ENCODE measurements around the gene DAB1. TPM values are rescaled to one million over a fixed set of nuclear protein-coding genes. Genes with fewer than 3 reads are reported as not detected.

The DAB1 gene
- total RNA-seq, 1 experiment from 2014 or later = not detected

DNA sequence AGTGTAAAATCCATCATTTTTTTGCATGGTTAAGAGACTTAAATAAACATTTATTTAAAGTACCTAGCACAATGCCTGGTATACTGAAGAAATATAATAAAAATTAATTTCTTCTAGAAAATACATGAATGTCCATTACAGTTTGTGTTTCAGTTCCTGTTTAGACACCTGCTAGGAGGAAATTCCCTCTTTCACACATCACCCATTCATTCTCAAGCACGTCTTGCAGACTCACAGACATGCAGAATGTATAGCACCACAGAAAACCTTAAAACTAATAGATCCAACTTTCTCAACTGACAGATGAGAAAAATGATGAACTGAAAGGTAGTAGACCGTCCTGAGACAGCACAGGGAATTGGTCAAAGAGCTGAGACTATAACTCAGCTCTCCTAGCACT is 285.9 kb downstream of the DAB1 start:
- in situ Hi-C loops (cut with HindIII; ENCODE audit: low pct_unique_long_range_greater_than_20kb, low sequenced_read_pairs) = no loop called here

DNA sequence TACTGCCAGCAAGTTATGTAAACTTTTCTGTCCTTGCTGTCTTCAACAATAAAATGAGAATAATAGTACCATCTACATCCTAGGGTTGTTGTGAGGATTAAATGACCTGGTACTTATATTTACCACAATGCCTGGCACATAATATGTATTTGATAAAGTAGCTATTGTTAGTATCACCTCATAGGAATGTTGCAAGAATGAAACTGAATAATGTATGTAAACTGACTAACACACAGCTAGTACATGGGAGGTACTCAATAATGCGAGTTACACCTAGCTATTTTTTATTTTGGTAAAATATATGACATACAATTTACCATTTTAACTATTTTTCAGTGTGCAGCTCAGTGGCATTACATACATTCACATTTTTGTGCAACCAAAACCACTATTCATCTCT is 289.1 kb downstream of the DAB1 start:
- no peak for DNase-seq (ENCODE audit: low read depth, low spot score)
- in situ Hi-C loops (cut with HindIII; ENCODE audit: low pct_unique_long_range_greater_than_20kb, low sequenced_read_pairs) = no loop called here

More for the DNA sequence above, 285.9 kb downstream of the DAB1 start:
- DNase-seq (ENCODE audit: low read depth, low spot score) = no peak

DNA sequence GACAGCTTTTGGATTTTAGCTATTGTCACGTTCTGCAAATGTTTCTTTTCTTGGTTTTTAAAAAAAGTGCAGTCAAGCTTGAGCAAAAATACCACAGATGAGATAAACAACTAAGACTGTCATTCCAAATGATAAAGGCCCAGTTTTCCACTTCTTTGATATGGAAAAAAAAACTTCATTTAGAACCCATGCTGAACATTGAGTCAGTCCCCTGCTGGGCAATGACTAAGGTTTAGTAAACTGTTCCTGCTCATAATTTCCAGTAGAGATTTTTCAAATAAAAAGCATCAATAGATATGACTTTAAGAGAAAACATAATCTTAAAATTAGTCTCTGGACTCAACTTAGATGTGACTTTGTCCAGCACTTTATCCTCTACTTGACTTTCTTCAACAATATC is 290.2 kb downstream of the DAB1 start:
- in situ Hi-C loops (cut with HindIII; ENCODE audit: low pct_unique_long_range_greater_than_20kb, low sequenced_read_pairs) = no loop called here

DNA sequence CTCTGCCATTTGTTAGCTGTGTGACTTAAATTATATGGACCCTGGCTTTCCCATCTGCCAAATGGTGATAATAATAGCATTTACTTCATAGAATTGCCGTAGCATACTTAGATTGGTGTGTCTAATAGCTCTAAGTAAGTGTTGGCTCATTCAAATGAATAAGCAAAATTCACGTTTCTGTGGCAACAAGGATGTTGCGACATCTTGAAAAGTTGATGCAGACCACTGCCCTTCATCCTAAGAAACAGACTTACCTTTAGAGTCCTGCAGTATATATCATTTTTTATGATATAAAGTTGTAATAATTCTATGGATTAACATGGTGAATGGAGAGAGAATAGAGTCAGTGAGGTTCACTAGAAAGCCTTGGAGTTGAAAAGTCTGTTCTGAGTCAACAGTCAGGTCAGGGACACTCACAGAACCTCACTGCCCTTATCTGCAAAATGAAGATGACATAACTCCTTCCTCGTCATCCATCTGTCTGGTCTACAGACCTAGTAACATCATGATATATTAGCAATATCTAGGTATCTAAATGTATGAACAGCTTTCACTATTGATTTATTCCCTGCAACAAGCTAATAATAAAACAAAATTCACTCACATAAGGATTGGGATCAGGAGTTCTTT is 290.8 kb downstream of the DAB1 start:
- in situ Hi-C loops (cut with HindIII; ENCODE audit: low pct_unique_long_range_greater_than_20kb, low sequenced_read_pairs) = no loop called here
- no peak for DNase-seq (ENCODE audit: low read depth, low spot score)

More for the DNA sequence above, 290.2 kb downstream of the DAB1 start:
- DNase-seq (ENCODE audit: low read depth, low spot score) = no peak

DNA sequence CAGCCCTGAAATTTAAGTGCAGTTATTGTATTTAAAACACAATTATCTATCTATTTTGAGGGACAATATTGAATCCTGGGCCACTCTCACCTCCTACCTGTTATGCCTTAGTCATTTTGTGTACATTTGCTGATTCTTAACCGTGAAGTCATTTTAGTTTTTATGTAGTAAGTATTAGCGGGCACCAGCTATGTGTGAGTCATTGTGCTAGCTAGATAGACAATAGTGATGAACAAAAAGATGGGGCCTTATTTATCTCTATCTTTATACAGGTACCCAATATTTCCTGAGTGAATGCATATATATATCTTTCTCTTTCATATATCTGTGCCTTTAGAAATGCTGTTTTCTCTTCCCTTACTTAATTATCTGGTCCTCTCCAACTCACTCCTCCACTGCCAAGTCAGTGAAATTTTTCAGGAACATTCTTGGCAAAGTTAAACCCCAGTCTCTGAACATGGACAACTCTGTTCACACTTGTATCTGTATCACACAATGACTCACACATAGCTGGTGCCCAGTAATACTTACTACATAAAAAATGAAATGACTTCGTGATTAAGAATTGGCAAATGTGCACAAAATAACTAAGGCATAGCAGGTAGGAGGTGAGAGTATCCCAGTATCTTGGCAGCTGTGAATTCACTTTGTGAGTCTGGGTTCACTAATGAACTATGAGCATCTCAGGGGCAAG is 292.0 kb downstream of the DAB1 start:
- in situ Hi-C loops (cut with HindIII; ENCODE audit: low pct_unique_long_range_greater_than_20kb, low sequenced_read_pairs) = no loop called here
- no peak for DNase-seq (ENCODE audit: low read depth, low spot score)

DNA sequence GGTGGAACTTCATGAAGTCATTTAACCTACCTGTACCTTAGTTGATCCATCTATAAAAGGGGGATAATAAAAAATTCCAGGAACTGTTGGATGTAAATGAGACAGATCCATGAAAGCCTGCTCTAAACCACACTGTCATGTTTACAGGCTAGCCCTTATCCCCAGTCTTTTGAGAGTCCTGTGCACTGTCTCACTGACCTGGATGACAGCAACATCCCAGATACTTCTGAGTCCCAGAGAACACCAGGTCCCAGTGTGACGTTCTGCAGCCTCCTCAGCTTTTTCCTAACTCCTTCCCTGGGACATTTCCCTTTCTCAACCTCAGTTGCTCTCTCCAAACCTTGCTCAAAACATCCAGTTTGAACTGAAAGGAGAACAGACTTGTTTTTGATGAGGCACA is 292.6 kb downstream of the DAB1 start:
- no peak for DNase-seq (ENCODE audit: low read depth, low spot score)
- in situ Hi-C loops (cut with HindIII; ENCODE audit: low pct_unique_long_range_greater_than_20kb, low sequenced_read_pairs) = no loop called here

DNA sequence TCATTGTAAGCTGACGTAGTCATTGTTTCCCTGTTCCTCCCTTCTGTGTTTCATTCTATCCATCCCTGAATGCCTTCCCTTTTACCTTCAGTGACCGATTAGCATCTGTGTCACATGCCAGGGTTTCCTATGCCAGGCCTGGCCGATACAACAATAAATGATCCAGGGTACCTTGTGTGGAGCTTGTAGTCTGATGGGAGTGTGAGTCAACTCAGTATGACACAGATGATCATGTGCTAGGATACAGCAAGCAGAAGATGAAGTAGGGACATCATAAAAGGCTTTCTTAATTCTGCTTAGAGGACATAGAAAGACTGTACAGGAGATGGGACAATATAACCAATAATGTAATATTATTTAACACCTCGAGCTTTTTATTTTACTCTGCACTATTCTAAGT is 294.0 kb downstream of the DAB1 start:
- in situ Hi-C loops (cut with HindIII; ENCODE audit: low pct_unique_long_range_greater_than_20kb, low sequenced_read_pairs) = no loop called here
- DNase-seq (ENCODE audit: low read depth, low spot score) = no peak

DNA sequence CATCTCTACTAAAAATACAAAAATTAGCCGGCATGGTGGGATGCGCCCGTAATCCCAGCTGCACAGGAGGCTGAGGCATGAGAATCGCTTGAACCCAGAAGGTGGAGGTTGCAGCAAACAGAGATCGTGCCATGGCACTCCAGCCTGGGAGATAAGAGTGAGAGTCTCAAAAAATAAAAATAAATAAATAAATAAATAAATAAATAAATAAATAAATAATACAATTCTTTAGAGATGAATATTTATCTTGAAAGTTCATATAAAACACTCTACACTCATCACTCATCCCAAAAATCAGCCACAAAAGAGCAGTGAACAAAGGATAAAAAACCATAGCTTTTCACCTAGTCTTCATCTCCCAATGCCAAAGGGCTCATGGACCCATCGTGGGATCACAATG is 295.9 kb downstream of the DAB1 start:
- DNase-seq (ENCODE audit: low read depth, low spot score) = no peak
- in situ Hi-C loops (cut with HindIII; ENCODE audit: low pct_unique_long_range_greater_than_20kb, low sequenced_read_pairs) = no loop called here

DNA sequence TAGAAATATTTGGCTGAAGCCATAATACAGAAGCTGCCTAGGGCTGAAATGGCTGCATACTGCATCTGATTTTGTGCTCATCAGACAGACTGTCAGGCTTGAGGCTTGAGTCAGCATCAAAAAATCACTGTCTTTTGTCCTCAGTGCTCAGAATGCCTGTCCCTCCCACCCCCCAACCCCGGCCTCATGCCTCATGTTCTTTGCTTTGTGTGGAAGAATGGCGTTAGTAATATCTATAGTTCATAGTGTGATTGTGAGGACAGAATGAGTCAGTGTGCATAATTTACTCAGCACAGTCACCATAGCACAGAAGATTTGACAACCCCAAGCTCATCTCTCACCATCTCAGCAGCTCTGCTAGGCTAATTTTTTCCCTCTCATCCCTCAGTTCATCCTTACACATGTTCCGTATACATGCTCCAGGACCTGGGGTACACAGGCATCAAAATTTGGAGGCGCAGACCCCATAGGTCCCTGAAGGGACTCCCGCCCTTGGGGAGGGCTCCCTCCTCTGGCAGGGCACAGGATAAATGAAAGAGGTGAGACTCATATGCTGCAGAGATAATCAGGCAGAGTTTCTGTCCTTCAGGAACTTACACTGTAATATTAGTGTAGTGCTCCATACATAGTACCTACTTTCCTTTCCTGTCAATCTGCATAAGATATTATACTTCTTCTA is 299.0 kb downstream of the DAB1 start:
- DNase-seq (ENCODE audit: low read depth, low spot score) = no peak
- in situ Hi-C loops (cut with HindIII; ENCODE audit: low pct_unique_long_range_greater_than_20kb, low sequenced_read_pairs) = no loop called here

DNA sequence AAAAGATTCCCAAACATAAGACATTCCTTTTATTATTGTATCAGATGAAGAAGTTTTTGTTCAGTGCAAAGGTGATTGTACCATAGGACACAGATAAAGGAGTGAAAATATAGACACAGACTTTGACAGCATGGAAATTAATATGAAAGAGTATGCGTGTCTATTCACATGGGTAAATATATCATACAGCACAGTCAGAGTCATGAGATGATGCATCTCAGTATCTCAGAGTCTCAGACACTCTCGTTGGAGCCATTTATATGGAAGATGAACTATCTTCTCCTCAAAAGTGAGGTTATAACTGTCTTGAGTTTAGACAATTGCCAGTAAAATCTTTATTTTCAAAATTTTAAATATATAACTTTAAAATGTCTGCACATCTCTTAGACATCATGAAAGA is 299.7 kb downstream of the DAB1 start:
- no peak for DNase-seq (ENCODE audit: low read depth, low spot score)
- in situ Hi-C loops (cut with HindIII; ENCODE audit: low pct_unique_long_range_greater_than_20kb, low sequenced_read_pairs) = no loop called here

DNA sequence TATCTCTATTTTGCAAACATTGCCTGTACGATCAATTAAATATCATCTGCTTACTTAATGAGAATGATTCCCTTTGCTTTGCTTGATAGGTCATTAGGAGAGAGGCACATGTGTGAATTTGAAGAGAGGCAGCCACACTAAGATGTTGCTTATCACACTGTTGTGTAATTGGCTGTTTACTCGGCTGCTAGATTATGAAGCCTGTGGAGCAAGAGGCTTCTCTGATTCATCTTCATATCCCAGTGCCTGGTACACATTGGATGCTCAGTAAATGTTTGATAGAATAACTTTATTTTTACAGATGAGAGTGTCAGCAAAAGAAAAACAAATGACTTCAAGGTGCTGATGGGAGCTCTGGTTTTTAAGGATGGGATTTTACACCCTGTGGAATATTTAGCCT is 301.8 kb downstream of the DAB1 start:
- in situ Hi-C loops (cut with HindIII; ENCODE audit: low pct_unique_long_range_greater_than_20kb, low sequenced_read_pairs) = no loop called here
- no peak for DNase-seq (ENCODE audit: low read depth, low spot score)

DNA sequence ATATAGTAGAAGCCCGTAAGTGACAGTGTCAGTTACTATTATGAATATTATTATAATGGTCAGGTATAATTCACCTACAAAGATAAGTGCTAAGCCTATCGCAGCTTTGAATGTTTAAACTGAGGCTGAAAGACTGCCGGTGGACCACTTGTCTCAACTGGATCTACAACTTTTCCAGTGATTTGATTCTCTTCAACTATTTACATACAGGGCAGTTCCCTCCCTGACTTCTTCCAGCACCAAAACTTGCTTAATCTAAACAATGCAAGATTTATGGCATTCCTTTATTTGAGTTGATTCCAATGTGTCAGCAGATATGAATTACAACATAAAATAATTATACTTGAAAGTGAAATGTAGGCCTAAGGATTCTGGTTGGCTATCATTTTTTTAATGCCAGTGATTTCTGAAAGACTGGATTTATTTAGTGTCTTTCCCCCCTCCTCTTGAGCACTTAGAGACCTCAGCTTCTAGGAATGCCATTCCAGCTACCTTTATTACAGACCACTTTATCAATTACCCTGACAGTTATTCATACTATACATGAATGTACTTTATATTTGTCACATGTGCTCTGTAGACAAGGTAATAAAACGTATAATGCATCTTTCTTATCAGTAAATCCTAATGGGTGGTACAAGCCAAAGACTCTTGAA is 304.8 kb downstream of the DAB1 start:
- no peak for DNase-seq (ENCODE audit: low read depth, low spot score)
- in situ Hi-C loops (cut with HindIII; ENCODE audit: low pct_unique_long_range_greater_than_20kb, low sequenced_read_pairs) = no loop called here

DNA sequence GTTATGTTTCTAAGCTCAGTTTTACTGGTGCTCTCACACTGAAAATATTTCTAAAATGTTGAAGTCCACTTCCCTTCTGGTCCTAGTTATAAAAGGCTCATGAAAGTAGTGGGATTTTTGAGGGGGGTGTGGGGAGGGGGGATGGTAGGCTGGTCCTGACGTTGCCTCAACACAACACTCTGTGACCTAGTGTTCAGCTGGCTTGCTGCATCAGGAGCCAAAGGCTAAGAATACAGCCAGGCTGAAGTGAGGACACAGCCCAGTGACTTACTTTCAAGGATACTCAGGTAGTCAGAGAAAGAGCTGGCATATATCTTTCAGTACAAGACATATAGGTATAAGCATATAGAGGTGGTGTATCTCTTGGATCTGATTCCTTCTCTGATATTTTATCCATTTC is 306.1 kb downstream of the DAB1 start:
- no peak for DNase-seq (ENCODE audit: low read depth, low spot score)
- in situ Hi-C loops (cut with HindIII; ENCODE audit: low pct_unique_long_range_greater_than_20kb, low sequenced_read_pairs) = no loop called here

DNA sequence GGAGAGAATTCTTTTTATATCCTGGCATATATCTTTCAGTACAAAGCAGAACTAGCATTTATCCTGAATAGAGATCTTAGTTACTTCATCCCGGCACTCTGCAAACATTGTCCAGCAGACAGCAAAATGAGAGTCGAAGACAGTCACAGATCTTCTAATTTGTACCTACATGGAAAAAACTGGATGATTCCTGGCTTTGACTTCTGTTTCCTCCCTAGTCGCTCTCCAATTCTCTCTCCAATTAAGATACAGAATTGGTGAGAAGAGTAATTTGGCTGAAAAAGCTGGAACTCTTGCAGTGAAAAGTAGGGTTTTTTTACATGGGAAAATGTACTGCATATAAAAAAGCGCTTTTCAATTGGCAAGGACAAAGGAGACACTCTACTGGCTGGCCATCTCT is 307.0 kb downstream of the DAB1 start:
- in situ Hi-C loops (cut with HindIII; ENCODE audit: low pct_unique_long_range_greater_than_20kb, low sequenced_read_pairs) = no loop called here
- DNase-seq (ENCODE audit: low read depth, low spot score) = no peak

DNA sequence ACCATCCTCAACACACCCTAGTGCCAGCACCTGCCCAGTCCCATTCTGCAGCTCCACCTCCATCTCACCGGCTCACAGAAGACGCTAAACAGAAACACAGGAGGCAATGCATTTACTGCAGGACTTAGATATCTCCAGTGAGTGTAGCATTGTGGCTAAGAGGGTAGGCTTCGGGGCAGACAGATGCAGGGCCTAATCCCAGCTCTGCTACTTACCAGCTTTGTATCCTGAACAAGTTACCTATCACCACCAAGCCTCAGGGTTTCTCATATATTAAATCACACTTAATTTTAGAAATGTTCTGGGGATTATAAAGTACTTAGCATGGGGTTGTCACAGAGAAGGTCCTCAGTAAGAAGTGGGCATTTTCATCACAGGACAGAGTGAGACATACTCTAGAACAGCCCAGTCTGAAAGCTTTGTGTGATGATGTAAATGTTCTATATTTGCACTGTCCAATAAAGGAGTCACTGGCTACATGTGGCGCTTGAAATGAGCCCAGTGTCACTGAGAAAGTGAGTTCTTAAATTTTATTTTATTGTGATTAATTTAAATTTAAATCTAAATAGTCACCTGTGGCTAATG is 308.7 kb downstream of the DAB1 start:
- no peak for DNase-seq (ENCODE audit: low read depth, low spot score)

DNA sequence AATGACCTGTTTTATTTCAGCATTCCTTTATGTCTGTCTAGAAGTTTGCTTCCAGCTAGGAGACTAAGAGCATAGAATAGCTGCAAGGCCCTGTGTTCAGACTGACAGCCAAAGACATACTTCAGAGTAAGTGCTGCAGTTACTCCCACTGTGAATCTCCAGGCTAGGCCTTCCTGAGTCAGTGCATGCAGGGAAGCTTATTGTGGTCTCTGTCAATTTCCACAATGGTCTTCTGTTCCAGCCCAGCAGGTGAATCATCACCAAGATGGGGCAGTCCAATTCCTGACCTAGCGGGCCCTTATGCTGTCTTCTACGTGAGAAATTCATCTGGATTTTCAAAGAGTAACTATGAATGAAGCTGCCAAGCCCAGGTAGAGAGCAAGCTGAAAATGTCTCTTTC is 311.7 kb downstream of the DAB1 start:
- DNase-seq (ENCODE audit: low read depth, low spot score) = no peak
- in situ Hi-C loops (cut with HindIII; ENCODE audit: low pct_unique_long_range_greater_than_20kb, low sequenced_read_pairs) = no loop called here

More for the DNA sequence above, 308.7 kb downstream of the DAB1 start:
- in situ Hi-C loops (cut with HindIII; ENCODE audit: low pct_unique_long_range_greater_than_20kb, low sequenced_read_pairs) = no loop called here

DNA sequence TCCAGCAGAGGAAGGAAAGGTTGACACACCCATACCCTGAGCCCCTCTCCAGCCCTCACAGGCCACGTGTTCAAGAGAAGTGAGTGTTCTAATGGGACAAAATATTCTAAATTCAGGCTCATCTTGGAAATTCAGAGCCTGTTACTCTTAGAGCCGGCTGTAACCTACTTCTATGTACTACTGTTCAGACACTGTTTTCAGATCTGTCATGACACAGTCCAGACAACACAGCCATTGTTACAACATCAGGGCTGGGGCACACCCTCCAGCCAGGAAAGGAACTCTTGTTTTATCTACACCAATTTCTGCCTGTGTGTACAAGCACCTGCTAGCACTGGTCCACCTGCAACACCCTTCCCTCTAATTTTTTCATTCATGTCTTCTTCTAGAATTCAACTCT is 312.7 kb downstream of the DAB1 start:
- no peak for DNase-seq (ENCODE audit: low read depth, low spot score)
- in situ Hi-C loops (cut with HindIII; ENCODE audit: low pct_unique_long_range_greater_than_20kb, low sequenced_read_pairs) = no loop called here

DNA sequence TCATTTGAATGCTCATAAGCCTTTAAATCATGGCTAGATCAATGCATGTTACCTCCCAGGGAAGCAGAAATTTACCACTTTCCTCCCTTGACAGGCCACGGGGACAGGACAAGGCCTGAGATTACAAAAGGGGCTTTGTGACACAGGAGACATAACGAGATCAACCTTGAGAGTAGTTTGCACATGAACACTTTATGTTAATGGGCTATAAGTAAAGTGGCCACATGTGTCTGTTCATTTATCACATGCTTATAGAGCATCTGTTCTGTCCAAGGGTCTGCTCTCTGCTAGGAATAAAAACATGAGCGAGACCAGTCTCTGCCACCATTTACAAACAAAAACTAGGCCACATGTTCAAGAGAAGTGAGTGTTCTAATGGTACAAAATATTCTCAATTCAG is 314.0 kb downstream of the DAB1 start:
- DNase-seq (ENCODE audit: low read depth, low spot score) = no peak
- in situ Hi-C loops (cut with HindIII; ENCODE audit: low pct_unique_long_range_greater_than_20kb, low sequenced_read_pairs) = no loop called here

Data from SK-MEL-5 (cell line).